Measurements from ENCODE around the gene GNA14. TPM values are rescaled to one million over a fixed set of nuclear protein-coding genes. Genes with fewer than 3 reads are reported as not detected.

GNA14 gene
- total and polyA plus RNA-seq, 2 of the 8 experiments (the other 6 are each of a cell fraction or from before 2014, with no cell fraction given), result 3.4 to 6.3 TPM

GRCh38 chr9:77472646-77473045, 175.5 kb downstream of the GNA14 start (continued):
- TF ChIP-seq TAF7 (optimal IDR thresholded peaks at IDR 0.05; ENCODE audit: borderline replicate concordance, low read depth, low read length) (no peak), FOSL1 (IDR thresholded peaks at IDR 0.05; ENCODE audit: insufficient read depth, low read depth, low read length) (no peak), RXRA (IDR thresholded peaks at IDR 0.05; ENCODE audit: insufficient read depth, low read depth, low read length) (no peak), SAP30 (IDR thresholded peaks at IDR 0.05; ENCODE audit: insufficient read depth, insufficient replicate concordance, low read length) (no peak), POLR2AphosphoS5 (IDR thresholded peaks at IDR 0.05; ENCODE audit: low read depth, low read length) (no peak), BACH1 (IDR thresholded peaks at IDR 0.05; ENCODE audit: low read length) (no peak)

Measured in H1 (cell line).